ENCODE data around the gene NAALADL1. TPM values are rescaled to one million over a fixed set of nuclear protein-coding genes. Genes with fewer than 3 reads are reported as not detected.

The NAALADL1 gene
- total RNA-seq, 4 donors from 2014 or later = 5.6 to 21.5 (median 6.8) TPM

DNA sequence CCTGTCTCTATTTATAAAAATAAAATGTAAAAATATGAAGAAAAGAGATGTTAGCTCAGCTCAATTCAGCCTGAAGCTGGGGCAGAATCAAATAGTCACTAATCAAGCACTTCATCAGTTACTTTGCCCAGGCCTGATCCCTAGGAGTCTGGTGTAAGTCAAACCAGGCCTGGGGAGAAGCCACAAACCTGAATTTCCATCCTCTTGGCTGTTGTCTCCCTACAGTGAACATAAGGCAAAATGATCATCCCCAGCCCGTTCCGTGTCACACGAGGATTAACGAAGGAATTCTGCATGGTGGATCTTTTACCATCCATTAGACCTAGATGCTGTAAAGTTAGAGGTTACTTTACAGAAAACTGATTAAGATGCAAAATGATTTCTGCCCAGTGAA is 6.5 kb upstream of the NAALADL1 start:
- TF ChIP-seq POLR2A (IDR thresholded peaks at IDR 0.05) = no peak
- TF ChIP-seq, protein P1, sequence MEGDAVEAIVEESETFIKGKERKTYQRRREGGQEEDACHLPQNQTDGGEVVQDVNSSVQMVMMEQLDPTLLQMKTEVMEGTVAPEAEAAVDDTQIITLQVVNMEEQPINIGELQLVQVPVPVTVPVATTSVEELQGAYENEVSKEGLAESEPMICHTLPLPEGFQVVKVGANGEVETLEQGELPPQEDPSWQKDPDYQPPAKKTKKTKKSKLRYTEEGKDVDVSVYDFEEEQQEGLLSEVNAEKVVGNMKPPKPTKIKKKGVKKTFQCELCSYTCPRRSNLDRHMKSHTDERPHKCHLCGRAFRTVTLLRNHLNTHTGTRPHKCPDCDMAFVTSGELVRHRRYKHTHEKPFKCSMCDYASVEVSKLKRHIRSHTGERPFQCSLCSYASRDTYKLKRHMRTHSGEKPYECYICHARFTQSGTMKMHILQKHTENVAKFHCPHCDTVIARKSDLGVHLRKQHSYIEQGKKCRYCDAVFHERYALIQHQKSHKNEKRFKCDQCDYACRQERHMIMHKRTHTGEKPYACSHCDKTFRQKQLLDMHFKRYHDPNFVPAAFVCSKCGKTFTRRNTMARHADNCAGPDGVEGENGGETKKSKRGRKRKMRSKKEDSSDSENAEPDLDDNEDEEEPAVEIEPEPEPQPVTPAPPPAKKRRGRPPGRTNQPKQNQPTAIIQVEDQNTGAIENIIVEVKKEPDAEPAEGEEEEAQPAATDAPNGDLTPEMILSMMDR (IDR thresholded peaks at IDR 0.05) = no peak
- intact Hi-C loops (cut with DNase I) = no loop called here

DNA sequence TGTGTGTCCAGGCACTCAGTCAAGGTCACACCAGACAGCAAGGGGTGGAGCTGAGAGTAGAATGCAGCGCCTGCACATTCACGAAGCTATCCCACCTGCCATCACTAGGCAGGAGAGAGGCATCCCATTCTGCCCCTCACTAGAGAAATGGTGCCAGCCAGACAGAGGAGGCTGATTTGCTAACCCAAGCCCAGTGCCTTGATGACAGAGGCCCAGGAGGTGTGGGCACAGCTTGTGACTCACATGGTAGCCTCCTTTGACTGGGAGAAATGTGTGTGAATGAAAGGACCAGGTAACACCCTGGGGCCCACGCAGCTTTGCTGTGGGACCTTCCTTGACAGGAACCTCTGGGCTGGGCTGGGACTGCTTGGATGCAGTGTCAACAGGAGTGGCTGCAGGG is 5.2 kb upstream of the NAALADL1 start:
- intact Hi-C loops (cut with DNase I) = no loop called here
- no peak for TF ChIP-seq POLR2A (IDR thresholded peaks at IDR 0.05)
- TF ChIP-seq, protein P1 (IDR thresholded peaks at IDR 0.05) = no peak
- Histone ChIP-seq H3K4me1 (no peaks in the 10 kb centered on the region), H3K4me3 (replicated peaks in 1 of 3) (no peak overlapping the region), H3K36me3 (no peaks in the 10 kb centered on the region), H3K27ac (no peak overlapping the region), H3K9me3 (no peaks in the 10 kb centered on the region), H3K27me3 (no peaks in the 10 kb centered on the region)
- no peak for DNase-seq
- 76 to 80% methylated on average over 2 to 3 of the region's 3 CpGs for WGBS, 2 donors

More for the DNA sequence above, 6.5 kb upstream of the NAALADL1 start:
- H3K27ac ChIP-seq = no peak overlapping the region
- H3K9me3 ChIP-seq = no peaks in the 10 kb centered on the region
- WGBS, 2 donors = 89% methylated on average over 4 of the region's 4 CpGs
- no peaks in the 10 kb centered on the region for H3K27me3 ChIP-seq
- no peak for DNase-seq
- no peak overlapping the region for H3K4me3 ChIP-seq (replicated peaks in 1 of 3)
- H3K36me3 ChIP-seq = no peaks in the 10 kb centered on the region
- no peaks in the 10 kb centered on the region for H3K4me1 ChIP-seq

DNA sequence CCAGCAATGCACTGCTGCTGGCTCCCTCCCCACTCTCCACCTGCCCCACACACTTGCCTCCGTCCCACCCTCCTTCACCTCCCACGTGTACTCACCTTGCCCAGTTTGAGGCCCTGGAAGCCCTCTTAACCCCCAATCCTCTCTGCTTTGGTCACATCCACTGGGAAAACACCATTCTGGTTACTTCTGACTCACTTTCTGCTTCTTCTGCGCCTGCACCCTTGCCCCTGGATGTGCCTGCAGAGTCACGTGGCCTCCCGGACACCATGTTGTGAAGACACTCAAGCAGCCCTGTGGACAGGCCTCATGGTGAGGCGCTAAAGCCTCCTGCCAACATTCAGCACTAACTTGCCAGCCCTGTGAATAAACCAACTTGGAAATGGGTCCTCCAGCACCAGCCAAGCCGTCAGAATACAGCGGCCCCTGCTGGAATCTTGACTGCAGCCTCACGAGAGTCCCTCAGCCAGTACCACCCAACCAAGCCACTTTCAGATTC is 2.6 kb upstream of the NAALADL1 start:
- DNase-seq = no peak
- no peaks in the 10 kb centered on the region for H3K4me1 ChIP-seq
- H3K9me3 ChIP-seq = no peaks in the 10 kb centered on the region
- no peaks in the 10 kb centered on the region for H3K27me3 ChIP-seq
- H3K36me3 ChIP-seq = no peaks in the 10 kb centered on the region
- 55 to 61% methylated on average over 9 of the region's 9 CpGs for WGBS, 2 donors
- TF ChIP-seq, protein P1 (IDR thresholded peaks at IDR 0.05) = no peak
- TF ChIP-seq POLR2A (IDR thresholded peaks at IDR 0.05) = no peak
- intact Hi-C loops (cut with DNase I) = no loop called here
- no peak overlapping the region for H3K27ac ChIP-seq
- H3K4me3 ChIP-seq (replicated peaks in 1 of 3) = no peak overlapping the region

DNA sequence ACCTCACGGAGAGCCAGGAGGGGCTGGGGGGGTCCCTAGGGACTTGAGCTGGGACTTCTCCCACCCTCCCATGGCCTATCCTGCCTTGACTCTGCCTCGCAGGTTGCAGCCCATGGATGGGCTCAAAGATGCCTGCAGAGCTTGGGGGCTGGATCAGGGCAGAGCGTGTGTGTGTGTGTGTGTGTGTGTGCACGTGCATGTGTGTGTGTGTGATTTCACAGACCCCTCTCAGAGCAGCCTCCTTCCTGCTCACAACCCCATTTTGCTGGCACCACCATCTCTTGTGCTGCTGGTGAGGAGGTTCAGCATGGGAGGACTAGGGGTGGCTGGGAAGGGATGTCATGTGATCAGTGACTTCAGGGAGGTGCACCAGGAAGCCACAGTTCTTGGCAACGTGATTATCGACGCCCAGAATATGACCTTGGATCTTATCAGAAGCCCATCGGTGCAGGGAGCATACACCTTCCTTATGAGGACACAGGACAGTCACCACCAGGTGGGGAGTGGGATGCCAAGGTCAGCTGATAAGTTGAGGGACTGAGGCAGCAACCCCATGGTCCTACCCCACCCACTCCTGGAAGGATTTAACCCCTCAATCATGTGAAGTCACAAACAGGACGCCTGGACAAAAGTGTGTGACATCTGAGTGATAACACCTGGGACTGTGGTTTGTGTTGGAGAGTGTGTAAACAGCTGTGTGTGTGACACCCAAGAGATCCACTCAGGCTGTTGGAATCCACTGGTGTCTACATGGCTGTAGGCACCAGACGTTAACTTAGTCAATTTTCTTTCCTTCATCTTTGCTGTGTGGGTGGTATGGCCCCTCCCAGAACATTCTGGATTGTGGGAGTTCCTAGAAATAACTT is 1.8 kb upstream of the NAALADL1 start:
- TF ChIP-seq, protein P1 (IDR thresholded peaks at IDR 0.05) = no peak
- no peak for TF ChIP-seq POLR2A (IDR thresholded peaks at IDR 0.05)
- no peak overlapping the region for H3K27ac ChIP-seq
- no peaks in the 10 kb centered on the region for H3K36me3 ChIP-seq
- 72 to 74% methylated on average over 6 to 10 of the region's 10 CpGs for WGBS, 2 donors
- H3K4me3 ChIP-seq (replicated peaks in 1 of 3) = no peak overlapping the region
- no peaks in the 10 kb centered on the region for H3K9me3 ChIP-seq
- no peak for DNase-seq
- no peaks in the 10 kb centered on the region for H3K4me1 ChIP-seq
- no peaks in the 10 kb centered on the region for H3K27me3 ChIP-seq
- intact Hi-C loops (cut with DNase I) = no loop called here

DNA sequence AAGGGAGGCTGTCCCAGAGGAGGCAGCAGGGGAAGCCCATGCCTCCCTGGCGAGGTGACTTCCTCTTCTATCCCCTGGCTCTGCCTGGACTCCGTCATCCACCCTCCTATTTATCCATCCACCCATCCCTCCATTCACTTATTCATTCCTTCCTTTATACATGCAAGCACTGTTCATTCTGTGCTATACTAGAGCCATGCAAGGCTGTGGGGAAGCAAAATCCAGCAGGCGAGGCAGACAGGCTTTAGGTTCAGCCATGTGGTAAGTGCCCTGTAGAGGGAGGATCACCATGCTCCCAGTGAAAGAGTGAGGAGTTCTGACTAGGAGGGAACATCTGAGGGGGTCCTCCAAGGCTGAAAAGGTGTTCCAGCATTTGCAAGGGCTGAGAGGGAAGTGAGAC is 1.2 kb upstream of the NAALADL1 start:
- no peak overlapping the region for H3K4me3 ChIP-seq (replicated peaks in 1 of 3)
- WGBS, 2 donors = 46 to 70% methylated on average over 3 of the region's 3 CpGs
- no peak for TF ChIP-seq POLR2A (IDR thresholded peaks at IDR 0.05)
- TF ChIP-seq, protein P1 (IDR thresholded peaks at IDR 0.05) = no peak
- intact Hi-C loops (cut with DNase I) = no loop called here
- no peaks in the 10 kb centered on the region for H3K4me1 ChIP-seq
- no peaks in the 10 kb centered on the region for H3K9me3 ChIP-seq
- no peak overlapping the region for H3K27ac ChIP-seq
- DNase-seq = no peak
- H3K27me3 ChIP-seq = no peaks in the 10 kb centered on the region
- H3K36me3 ChIP-seq = no peaks in the 10 kb centered on the region
